ENCODE measurements around the gene TRAIP.

DNA sequence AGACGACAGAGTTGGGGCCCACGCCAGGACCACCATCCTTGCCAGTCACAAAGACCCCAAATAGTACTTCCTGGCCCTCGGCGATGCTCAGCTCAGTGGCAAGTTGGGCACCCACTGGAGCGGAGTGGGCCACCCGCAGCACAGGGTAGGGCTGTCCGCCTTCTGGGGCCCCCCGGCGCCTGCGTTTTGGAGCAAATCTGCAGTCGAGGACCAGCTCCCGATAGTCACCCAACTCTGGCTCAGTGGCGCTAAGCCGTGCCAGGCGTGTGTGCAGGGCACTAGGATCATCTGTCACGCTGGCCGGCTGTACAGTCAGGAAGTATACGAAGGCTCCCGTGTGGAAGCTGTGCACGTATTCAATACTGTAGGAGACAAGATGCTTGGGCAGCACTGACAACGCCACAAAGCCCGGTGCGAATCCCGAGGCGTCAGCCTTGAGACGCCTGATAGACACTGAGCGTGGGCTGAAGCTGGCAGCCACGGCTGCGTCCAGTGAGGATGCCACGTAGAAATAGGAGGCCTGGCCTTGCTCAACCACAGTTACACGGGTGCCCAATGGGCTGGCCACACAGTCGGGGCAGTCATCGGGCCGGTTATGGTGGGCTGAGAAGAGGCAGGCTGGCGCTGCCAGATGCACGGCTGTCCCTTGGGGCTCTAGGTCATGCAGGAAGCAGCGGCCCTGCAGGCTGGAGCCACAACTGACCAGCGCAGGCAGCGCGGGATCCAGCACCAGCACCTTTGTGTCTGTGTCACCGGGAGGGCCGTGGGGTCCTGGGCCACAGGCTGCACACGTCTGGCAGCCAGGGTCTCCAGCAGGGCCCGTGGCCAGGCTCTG, 46.4 kb upstream of the TRAIP start:
- TF ChIP-seq, protein P1, sequence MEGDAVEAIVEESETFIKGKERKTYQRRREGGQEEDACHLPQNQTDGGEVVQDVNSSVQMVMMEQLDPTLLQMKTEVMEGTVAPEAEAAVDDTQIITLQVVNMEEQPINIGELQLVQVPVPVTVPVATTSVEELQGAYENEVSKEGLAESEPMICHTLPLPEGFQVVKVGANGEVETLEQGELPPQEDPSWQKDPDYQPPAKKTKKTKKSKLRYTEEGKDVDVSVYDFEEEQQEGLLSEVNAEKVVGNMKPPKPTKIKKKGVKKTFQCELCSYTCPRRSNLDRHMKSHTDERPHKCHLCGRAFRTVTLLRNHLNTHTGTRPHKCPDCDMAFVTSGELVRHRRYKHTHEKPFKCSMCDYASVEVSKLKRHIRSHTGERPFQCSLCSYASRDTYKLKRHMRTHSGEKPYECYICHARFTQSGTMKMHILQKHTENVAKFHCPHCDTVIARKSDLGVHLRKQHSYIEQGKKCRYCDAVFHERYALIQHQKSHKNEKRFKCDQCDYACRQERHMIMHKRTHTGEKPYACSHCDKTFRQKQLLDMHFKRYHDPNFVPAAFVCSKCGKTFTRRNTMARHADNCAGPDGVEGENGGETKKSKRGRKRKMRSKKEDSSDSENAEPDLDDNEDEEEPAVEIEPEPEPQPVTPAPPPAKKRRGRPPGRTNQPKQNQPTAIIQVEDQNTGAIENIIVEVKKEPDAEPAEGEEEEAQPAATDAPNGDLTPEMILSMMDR (IDR thresholded peaks at IDR 0.05; ENCODE audit: insufficient read depth, low read depth, low read length), result no peak
- no peak for TF ChIP-seq EZH2 (IDR thresholded peaks at IDR 0.05; ENCODE audit: insufficient read depth, low read length)

Data from astrocyte (in vitro differentiated cells and primary cell).